Suprapubic skin (tissue), 4 donors: Measurements from ENCODE around the gene CAMKK1. TPM values are rescaled to one million over a fixed set of nuclear protein-coding genes. Genes with fewer than 3 reads are reported as not detected.

Source experiments
- DNase-seq, 2 donors: peaks; one replicate each; pipeline ENCODE4 v3.0.0-alpha.2; 2019; ENCODE audit warnings: low spot score in 2 of 2
- H3K27ac ChIP-seq: fragments of 200-600 bp; sonication (generic); one replicate; pipeline ENCODE4 v1.5.1; 2019
- H3K27me3 ChIP-seq: fragments of 200-600 bp; sonication (generic); one replicate; pipeline ENCODE4 v1.5.1; 2019
- H3K36me3 ChIP-seq: fragments of 200-600 bp; sonication (generic); one replicate; pipeline ENCODE4 v1.5.1; 2019
- H3K4me1 ChIP-seq: fragments of 200-600 bp; sonication (generic); one replicate; pipeline ENCODE4 v1.5.1; 2019
- H3K4me3 ChIP-seq: fragments of 200-600 bp; sonication (generic); one replicate; pipeline ENCODE4 v1.5.1; 2019; ENCODE audit warnings: mild to moderate bottlenecking
- H3K9me3 ChIP-seq: fragments of 200-600 bp; sonication (generic); one replicate; pipeline ENCODE4 v1.5.1; 2019
- CTCF ChIP-seq, 2 donors: fragments of 200-600 bp in 1 of 2; fragments of 450-650 bp in 1 of 2; sonication (generic) in 1 of 2; IDR thresholded peaks; one replicate each; pipeline ENCODE4 v1.5.1; 2016 to 2019; ENCODE audit warnings: antibody characterized with exemption in 2 of 2, mild to moderate bottlenecking in 1 of 2, moderate library complexity in 1 of 2
- EP300 ChIP-seq: sonication (generic); formaldehyde crosslinking; IDR thresholded peaks from one replicate; pipeline ENCODE4 v1.6.1; 2017; ENCODE audit warnings: antibody characterized with exemption
- POLR2A ChIP-seq, 2 donors: fragments of 450-650 bp; IDR thresholded peaks; one replicate each; pipeline ENCODE4 v1.6.1; 2017; ENCODE audit warnings: antibody characterized with exemption in 2 of 2, mild to moderate bottlenecking in 2 of 2, moderate library complexity in 2 of 2
- POLR2AphosphoS5 ChIP-seq, 3 donors: sonication (generic); formaldehyde crosslinking; IDR thresholded peaks; one replicate each; pipeline ENCODE4 v1.6.1; 2017; ENCODE audit warnings: antibody characterized with exemption in 3 of 3
- WGBS: methylation state at CpG from one replicate; pipeline ENCODE4 v1.1.5; 2018; 5-methylcytosine and 5-hydroxymethylcytosine counted together
- total RNA-seq, 4 donors: library from RNA; depleted of rRNA; stranded (reverse); fragments of >200 nt; gene quantifications; one replicate each; pipeline ENCODE4 v1.1.0, GENCODE V29; 2016

Gene CAMKK1
- total RNA-seq, 4 donors from 2014 or later, result 10.8 to 17.3 (median 12.9) TPM

DNA sequence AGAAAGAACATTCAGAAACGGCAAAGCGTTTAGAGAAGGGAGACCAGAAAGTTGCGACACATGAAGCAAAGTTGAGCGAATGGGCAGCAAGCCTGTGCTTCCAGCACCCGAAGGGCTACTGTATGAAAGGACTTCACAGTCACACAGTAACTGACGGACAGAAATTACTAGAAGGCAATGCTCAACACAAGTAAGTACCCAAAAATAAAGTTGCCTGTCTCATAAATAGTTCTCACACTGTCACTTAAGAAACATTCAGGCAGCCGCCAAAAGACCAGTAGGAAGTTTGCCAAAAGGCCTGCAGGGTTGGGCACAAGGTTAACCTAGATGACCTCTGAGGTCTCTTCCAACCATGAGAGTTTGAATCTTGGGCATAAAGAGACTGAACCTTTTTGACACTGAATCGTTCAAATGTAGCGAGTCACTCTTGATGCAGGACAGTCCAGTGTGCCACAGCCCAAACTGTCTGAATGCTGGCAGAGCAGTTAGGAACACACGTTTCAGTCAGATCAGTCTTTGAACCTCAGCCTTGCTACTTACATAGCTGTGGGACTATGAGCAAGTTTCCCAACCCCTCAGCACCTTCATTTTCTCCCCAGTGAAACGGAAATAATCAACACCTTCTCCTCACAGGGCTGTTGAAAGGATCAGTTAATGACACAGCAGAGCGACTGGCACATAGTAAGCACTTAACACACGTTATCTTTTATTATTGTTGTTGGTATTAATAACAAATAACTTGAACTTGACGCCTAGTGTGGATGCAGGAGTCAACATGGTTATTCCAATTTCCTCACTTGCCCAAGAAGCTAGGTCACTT, 57.2 kb downstream of the CAMKK1 start:
- Histone ChIP-seq H3K4me3 (no peak overlapping the region), H3K9me3 (no peaks in the 10 kb centered on the region), H3K4me1 (peaks cover 8% of the 10 kb centered on the region), H3K27ac (no peak overlapping the region), H3K27me3 (no peaks in the 10 kb centered on the region), H3K36me3 (peaks cover 54% of the 10 kb centered on the region)
- WGBS, result 79% methylated on average over 14 of the region's 14 CpGs
- no peak for TF ChIP-seq POLR2AphosphoS5 (IDR thresholded peaks at IDR 0.05)
- no peak for TF ChIP-seq CTCF (IDR thresholded peaks at IDR 0.05)
- TF ChIP-seq EP300, result no peak
- TF ChIP-seq POLR2A (IDR thresholded peaks at IDR 0.05), result no peak
- no peak for DNase-seq

GRCh38 chr17:3834811-3835210, 58.0 kb downstream of the CAMKK1 start:
- Histone ChIP-seq H3K4me1 (peaks cover 8% of the 10 kb centered on the region), H3K4me3 (no peak overlapping the region), H3K27ac (no peak overlapping the region), H3K9me3 (no peaks in the 10 kb centered on the region), H3K36me3 (peaks cover 55% of the 10 kb centered on the region), H3K27me3 (no peaks in the 10 kb centered on the region)
- TF ChIP-seq CTCF (IDR thresholded peaks at IDR 0.05) (no peak), POLR2AphosphoS5 (IDR thresholded peaks at IDR 0.05) (no peak), POLR2A (IDR thresholded peaks at IDR 0.05) (no peak), EP300 (no peak)
- WGBS, result 88% methylated on average over 4 of the region's 4 CpGs
- no peak for DNase-seq

GRCh38 chr17:3828852-3829232, 64.0 kb downstream of the CAMKK1 start:
- WGBS, result 90% methylated on average over 7 of the region's 7 CpGs
- TF ChIP-seq CTCF (IDR thresholded peaks at IDR 0.05), result no peak
- TF ChIP-seq POLR2AphosphoS5 (IDR thresholded peaks at IDR 0.05), result no peak
- no peak for TF ChIP-seq EP300
- no peak for TF ChIP-seq POLR2A (IDR thresholded peaks at IDR 0.05)
- Histone ChIP-seq H3K4me1 (peaks cover 5% of the 10 kb centered on the region), H3K4me3 (no peak overlapping the region), H3K27ac (no peak overlapping the region), H3K9me3 (no peaks in the 10 kb centered on the region), H3K27me3 (no peaks in the 10 kb centered on the region), H3K36me3 (peaks cover 59% of the 10 kb centered on the region)
- DNase-seq, result no peak

- WGBS, result 50% methylated on average over 7 of the region's 7 CpGs
- H3K4me1 ChIP-seq, result peaks cover 5% of the 10 kb centered on the region
- no peak for DNase-seq
- TF ChIP-seq POLR2AphosphoS5 (IDR thresholded peaks at IDR 0.05), result no peak
- TF ChIP-seq EP300, result no peak
- TF ChIP-seq POLR2A (IDR thresholded peaks at IDR 0.05), result no peak
- TF ChIP-seq CTCF (IDR thresholded peaks at IDR 0.05), result no peak
- H3K27ac ChIP-seq, result no peak overlapping the region
- no peaks in the 10 kb centered on the region for H3K27me3 ChIP-seq
- H3K9me3 ChIP-seq, result no peaks in the 10 kb centered on the region
- peaks cover 64% of the 10 kb centered on the region for H3K36me3 ChIP-seq
- H3K4me3 ChIP-seq, result no peak overlapping the region
These were observed 64.6 kb downstream of the CAMKK1 start for GRCh38 chr17:3828151-3828851.

- H3K4me3 ChIP-seq, result no peak overlapping the region
- TF ChIP-seq EP300 (no peak), CTCF (IDR thresholded peaks at IDR 0.05) (peak; percentile 29 to 50)
- 56% methylated on average over 6 of the region's 6 CpGs for WGBS
- peaks cover 5% of the 10 kb centered on the region for H3K4me1 ChIP-seq
- no peak overlapping the region for H3K27ac ChIP-seq
- no peaks in the 10 kb centered on the region for H3K9me3 ChIP-seq
- H3K27me3 ChIP-seq, result no peaks in the 10 kb centered on the region
- peak in 1 of 2 donors; percentile 67 for DNase-seq
- peaks cover 75% of the 10 kb centered on the region for H3K36me3 ChIP-seq
These were observed 65.6 kb downstream of the CAMKK1 start for GRCh38 chr17:3827124-3827773.
